HepG2 (cell line): ENCODE measurements around the gene RPS28. TPM values are rescaled to one million over a fixed set of nuclear protein-coding genes. Genes with fewer than 3 reads are reported as not detected.

ENCODE experiments used
- CTCF ChIP-seq: sonication (generic); formaldehyde crosslinking; IDR thresholded peaks from 2 replicates; pipeline ENCODE4 v1.5.0; 2020; ENCODE audit warnings: mild to moderate bottlenecking, missing genetic modification reagents, moderate library complexity
- FOXP1 ChIP-seq, 2 experiments: fragments of 450-650 bp in 1 of 2; IDR thresholded peaks; 2 replicates each; pipeline ENCODE4 v1.6.1; 2017 to 2018; ENCODE audit warnings: antibody characterized with exemption in 1 of 2
- HBP1 ChIP-seq: IDR thresholded peaks from 2 replicates; pipeline ENCODE4 v1.6.1; 2016; ENCODE audit warnings: low read depth, control low read depth
- HDAC1 ChIP-seq: sonication (generic); formaldehyde crosslinking; IDR thresholded peaks from 2 replicates; pipeline ENCODE4 v1.5.1; 2020; ENCODE audit warnings: mild to moderate bottlenecking, missing genetic modification reagents
- HINFP ChIP-seq: sonication (generic); formaldehyde crosslinking; IDR thresholded peaks from 2 replicates; pipeline ENCODE4 v1.4.0; 2020; ENCODE audit warnings: low read depth, mild to moderate bottlenecking, missing genetic modification reagents
- HNRNPLL ChIP-seq: fragments of 200-400 bp; formaldehyde crosslinking; IDR thresholded peaks from 2 replicates; pipeline ENCODE4 v1.6.1; 2017; ENCODE audit warnings: mild to moderate bottlenecking, low read depth, low read length; ENCODE audit not compliant: poor library complexity, severe bottlenecking
- HOXA3 ChIP-seq: sonication (generic); formaldehyde crosslinking; IDR thresholded peaks from 2 replicates; pipeline ENCODE4 v1.5.0; 2020; ENCODE audit warnings: missing genetic modification reagents
- KLF16 ChIP-seq, 2 experiments: sonication (generic) in 1 of 2; formaldehyde crosslinking in 1 of 2; IDR thresholded peaks; 2 replicates each; pipeline versions ENCODE4 v1.6.1 to v1.8.0; 2016 to 2023; ENCODE audit warnings: missing genetic modification reagents in 2 of 2, missing compliant biosample characterization in 1 of 2
- MAZ ChIP-seq, 2 experiments: sonication (generic) in 1 of 2; formaldehyde crosslinking in 1 of 2; IDR thresholded peaks; 2 replicates each; pipeline versions ENCODE4 v1.5.0 to v1.6.1; 2012 to 2020; ENCODE audit warnings: low read depth in 2 of 2, mild to moderate bottlenecking in 2 of 2, borderline replicate concordance in 1 of 2, improper control_type of control experiment in 1 of 2, low read length in 1 of 2, missing genetic modification reagents in 1 of 2, moderate library complexity in 1 of 2
- NFKB2 ChIP-seq: sonication (generic); formaldehyde crosslinking; IDR thresholded peaks from 2 replicates; pipeline ENCODE4 v1.4.0; 2020; ENCODE audit warnings: missing genetic modification reagents, borderline replicate concordance
- NR0B2 ChIP-seq: sonication (generic); formaldehyde crosslinking; IDR thresholded peaks from 2 replicates; pipeline ENCODE4 v1.4.0; 2020; ENCODE audit warnings: mild to moderate bottlenecking, missing genetic modification reagents
- TFAP4 ChIP-seq: sonication (generic); IDR thresholded peaks from 2 replicates; pipeline ENCODE4 v1.6.1; 2016; ENCODE audit warnings: low read depth, borderline replicate concordance
- ZBTB10 ChIP-seq: sonication (generic); formaldehyde crosslinking; IDR thresholded peaks from 2 replicates; pipeline ENCODE4 v1.4.0; 2020; ENCODE audit warnings: missing genetic modification reagents, borderline replicate concordance
- ZNF337 ChIP-seq: sonication (generic); formaldehyde crosslinking; IDR thresholded peaks from 2 replicates; pipeline ENCODE4 v1.5.1; 2020; ENCODE audit warnings: missing genetic modification reagents, low read depth, mild to moderate bottlenecking, borderline replicate concordance
- ZNF354B ChIP-seq: sonication (generic); formaldehyde crosslinking; IDR thresholded peaks from 2 replicates; pipeline ENCODE4 v1.8.0; 2022; ENCODE audit warnings: mild to moderate bottlenecking, missing genetic modification reagents
- ZNF569 ChIP-seq: sonication (generic); formaldehyde crosslinking; IDR thresholded peaks from 2 replicates; pipeline ENCODE4 v1.5.0; 2020; ENCODE audit warnings: mild to moderate bottlenecking, missing genetic modification reagents, moderate library complexity, borderline replicate concordance
- ZNF792 ChIP-seq: IDR thresholded peaks from 2 replicates; pipeline ENCODE4 v1.6.1; 2016
- ZNF878 ChIP-seq: sonication (generic); formaldehyde crosslinking; IDR thresholded peaks from 2 replicates; pipeline ENCODE4 v1.8.1; 2023; ENCODE audit warnings: mild to moderate bottlenecking, missing genetic modification reagents, moderate library complexity
- ZSCAN22 ChIP-seq: sonication (generic); formaldehyde crosslinking; IDR thresholded peaks from 2 replicates; pipeline ENCODE4 v1.4.0; 2020; ENCODE audit warnings: mild to moderate bottlenecking, missing genetic modification reagents
- polyA plus RNA-seq, 8 experiments: library from polyadenylated mRNA; depleted of rRNA in 3 of 8; stranded (reverse) in 7 of 8; unstranded in 1 of 8; fragments of >200 nt; fragmentation: Illumina TruSeq in 4 of 8; extraction: Trizol in 4 of 8; gene quantifications; 2 replicates each; pipeline versions ENCODE4 v1.2.1 to v1.2.3, GENCODE V29; 2011 to 2016; ENCODE audit warnings: low read depth in 4 of 8, missing spikeins in 1 of 8, mixed read lengths in 1 of 8; ENCODE audit not compliant: insufficient read depth in 1 of 8
- total RNA-seq, 5 experiments: library from RNA; depleted of rRNA; stranded (reverse); fragments of >200 nt; fragmentation: Illumina TruSeq; extraction: Trizol; gene quantifications; 2 replicates each; pipeline ENCODE4 v1.2.3, GENCODE V29; 2016; ENCODE audit warnings: low read depth in 1 of 5

The RPS28 gene
- total and polyA plus RNA-seq, 2 of the 13 experiments (the other 11 are each of a cell fraction or from before 2014, with no cell fraction given) = 281 to 545 TPM

GRCh38 chr19:8340341-8341096 lies 19.2 kb downstream of the RPS28 start (continued):
- TF ChIP-seq NR0B2 (CRISPR knock-in tag) (no peak), ZNF878 (CRISPR knock-in tag) (no peak), ZNF354B (CRISPR knock-in tag) (no peak), ZNF792 (CRISPR knock-in tag) (no peak), FOXP1 (IDR thresholded peaks at IDR 0.05) (no peak), FOXP1 (CRISPR knock-in tag; IDR thresholded peaks at IDR 0.05) (no peak), KLF16 (CRISPR knock-in tag; IDR thresholded peaks at IDR 0.05) (no peak), HBP1 (CRISPR knock-in tag) (no peak), TFAP4 (peak; percentile 88), HOXA3 (CRISPR knock-in tag) (no peak; the same call in 1 of the 2 replicates), MAZ (IDR thresholded peaks at IDR 0.05; ENCODE audit: borderline replicate concordance, low read depth, low read length) (no peak), MAZ (CRISPR knock-in tag; IDR thresholded peaks at IDR 0.05; ENCODE audit: low read depth) (no peak), ZNF569 (no peak), ZNF337 (CRISPR knock-in tag) (no peak), NFKB2 (CRISPR knock-in tag) (no peak), HINFP (CRISPR knock-in tag) (no peak), HDAC1 (CRISPR knock-in tag) (no peak), ZBTB10 (CRISPR knock-in tag) (no peak), ZSCAN22 (no peak), CTCF (CRISPR knock-in tag) (peak; percentile 41), HNRNPLL (no peak)
